ENCODE measurements around the gene PARVB.

The PARVB gene

GRCh38 chr22:44116755-44117684, 92.9 kb downstream of the PARVB start:
- no peak for DNase-seq

DNA sequence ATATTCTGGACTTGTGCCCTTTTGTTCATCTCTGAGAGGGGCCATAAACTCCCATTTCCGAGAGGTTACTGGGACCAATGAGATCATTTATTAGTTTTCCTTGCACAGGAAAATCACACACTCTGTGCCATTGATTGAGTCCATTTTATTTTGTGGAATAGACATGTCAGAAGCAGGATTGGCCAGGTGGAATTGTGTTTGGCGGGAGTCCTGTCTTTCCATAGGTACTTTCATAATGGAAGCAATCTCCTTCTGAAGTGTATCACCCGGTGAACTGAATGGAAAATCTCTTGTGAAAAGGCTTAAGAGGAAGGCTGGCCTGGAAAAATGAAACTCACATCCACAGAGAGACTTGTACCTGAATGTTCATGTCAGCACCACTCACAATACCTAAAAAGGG, 93.6 kb downstream of the PARVB start:
- DNase-seq: no peak

- DNase-seq: no peak
Measured at GRCh38 chr22:44118645-44119315, 94.7 kb downstream of the PARVB start.

DNA sequence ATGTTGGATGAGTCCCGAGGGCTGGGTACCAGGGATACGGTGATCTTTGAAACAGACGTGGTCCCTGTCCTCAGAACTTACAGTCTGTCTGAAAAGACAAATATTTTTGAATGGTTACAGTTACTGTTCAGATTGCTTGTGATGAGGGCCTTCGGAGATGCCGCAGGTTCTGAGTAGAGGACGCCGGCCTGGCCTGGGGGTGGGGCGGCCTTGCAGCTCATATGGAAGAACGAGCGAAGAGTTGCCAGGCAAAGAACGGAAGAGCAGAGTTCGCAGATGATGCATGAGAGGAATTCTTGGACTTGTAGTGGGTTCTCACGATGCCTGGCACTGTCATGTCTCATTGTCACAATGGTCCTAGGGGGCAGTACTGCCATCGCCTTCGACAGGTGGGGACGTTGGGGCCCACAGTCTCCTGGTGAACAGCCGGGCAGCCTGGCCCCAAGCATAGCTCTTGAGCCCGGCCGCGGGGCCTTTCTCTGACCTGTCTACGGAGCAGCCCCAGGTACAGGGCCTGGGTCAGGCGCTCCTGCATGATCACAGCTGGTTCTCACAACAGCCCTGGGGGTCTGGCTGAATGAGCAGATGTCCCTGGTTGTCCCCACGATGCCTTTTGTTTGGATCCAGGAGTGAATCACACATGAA, 95.7 kb downstream of the PARVB start:
- DNase-seq: no peak

DNA sequence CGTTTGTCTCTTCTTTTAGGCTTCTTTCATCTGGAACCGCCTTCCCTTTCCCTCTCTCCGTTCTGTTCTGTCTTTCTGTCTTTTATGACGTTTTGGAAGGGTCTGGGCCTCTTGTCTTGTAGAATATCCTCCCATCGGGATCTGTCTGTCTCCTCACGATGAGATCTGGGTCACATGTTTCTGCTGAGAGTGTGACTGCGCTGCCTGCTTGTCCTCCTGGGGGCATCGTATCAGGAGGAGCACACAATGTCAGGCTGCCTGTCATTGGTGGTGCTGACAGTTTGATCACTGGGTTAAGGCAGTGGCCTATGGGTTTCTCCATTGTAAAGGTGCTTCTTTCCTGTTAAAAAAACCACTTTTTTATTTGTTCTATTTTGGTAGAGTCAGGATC, 96.2 kb downstream of the PARVB start:
- DNase-seq: no peak

DNA sequence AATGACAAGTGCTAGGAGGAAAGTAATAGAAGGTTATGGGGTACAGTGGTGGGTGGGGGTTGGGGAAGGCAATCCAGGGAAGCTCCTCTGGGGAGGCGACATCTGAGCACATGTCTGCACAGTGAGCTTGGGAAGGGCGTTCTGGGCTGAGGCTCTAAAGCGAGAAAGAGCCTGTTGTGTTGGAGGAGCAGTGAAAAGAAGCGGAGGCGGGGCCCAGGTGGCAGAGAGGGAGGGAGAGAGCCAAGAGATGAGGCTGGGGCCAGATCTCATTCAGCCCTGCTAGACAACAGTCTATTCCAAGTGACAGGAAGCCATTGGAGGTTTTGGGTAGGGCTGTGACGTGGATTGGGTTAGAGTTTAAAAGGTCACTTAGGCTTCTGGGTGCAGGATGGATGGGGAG, 101.3 kb downstream of the PARVB start:
- DNase-seq: no peak

- DNase-seq: no peak
Measured at GRCh38 chr22:44126807-44127206, 102.7 kb downstream of the PARVB start.

DNA sequence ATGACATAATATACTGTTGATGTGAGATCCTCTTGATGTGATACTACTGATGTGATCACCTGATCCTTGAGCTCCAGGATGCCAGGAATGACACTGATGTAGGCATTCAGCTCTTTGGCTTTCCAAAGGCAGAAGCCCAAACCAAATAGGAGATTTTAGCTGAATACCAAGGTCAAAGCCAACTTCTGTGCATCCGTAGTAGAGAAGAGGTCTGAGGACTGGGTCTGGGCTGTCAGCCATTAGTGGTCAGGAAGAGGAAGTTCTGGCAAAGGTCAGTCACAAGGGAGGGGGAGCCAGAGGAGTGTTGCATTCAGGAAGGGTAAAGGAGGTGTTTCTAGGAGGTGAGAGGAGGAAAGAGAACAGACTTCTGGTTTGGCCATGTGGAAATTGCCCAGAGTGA, 103.3 kb downstream of the PARVB start:
- DNase-seq: no peak

GRCh38 chr22:44128958-44129618, 105.0 kb downstream of the PARVB start:
- no peak for DNase-seq

- no peak for DNase-seq
Measured at GRCh38 chr22:44129619-44129976, 105.5 kb downstream of the PARVB start.

GRCh38 chr22:44130076-44130711, 106.1 kb downstream of the PARVB start:
- no peak for DNase-seq

- DNase-seq: no peak
Measured at GRCh38 chr22:44131412-44131811, 107.3 kb downstream of the PARVB start.

GRCh38 chr22:44131989-44132685, 108.0 kb downstream of the PARVB start:
- no peak for DNase-seq

DNA sequence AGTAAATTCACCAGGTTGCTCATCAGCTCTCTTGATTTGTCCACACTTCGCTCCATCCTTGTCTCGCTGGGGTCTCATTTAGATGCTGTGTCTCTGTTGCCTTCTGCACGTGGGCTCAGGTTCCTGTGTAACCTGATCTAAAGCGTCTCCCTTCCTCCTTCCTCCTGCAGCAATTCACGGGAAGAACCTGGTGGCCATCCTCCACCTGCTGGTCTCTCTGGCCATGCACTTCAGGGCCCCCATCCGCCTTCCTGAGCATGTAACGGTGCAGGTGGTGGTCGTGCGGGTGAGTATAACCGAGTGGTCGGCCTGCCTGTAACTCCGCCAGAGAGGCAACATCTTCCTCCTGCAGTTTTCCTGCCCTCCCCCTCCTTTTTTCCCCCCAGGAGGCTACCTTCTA, 108.6 kb downstream of the PARVB start:
- DNase-seq: no peak

DNA sequence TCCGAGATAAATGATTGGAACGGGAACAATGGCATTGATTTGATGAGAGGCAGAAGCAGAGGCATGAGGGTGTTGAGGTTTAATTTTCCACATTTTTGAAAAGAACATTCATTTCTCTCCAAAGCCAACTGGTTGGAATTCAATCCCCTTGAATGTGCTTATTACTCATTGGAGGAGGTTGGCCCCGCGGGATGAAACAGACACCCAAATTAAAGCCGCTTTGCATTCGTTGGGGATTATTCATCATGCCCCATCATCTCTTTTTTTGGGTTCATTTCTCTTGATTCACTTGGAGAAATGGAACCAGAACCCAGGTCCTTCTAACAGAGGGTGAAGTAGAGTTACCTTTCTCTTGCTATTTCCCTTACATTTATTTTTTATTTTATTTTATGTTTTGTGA, 109.1 kb downstream of the PARVB start:
- no peak for DNase-seq

DNA sequence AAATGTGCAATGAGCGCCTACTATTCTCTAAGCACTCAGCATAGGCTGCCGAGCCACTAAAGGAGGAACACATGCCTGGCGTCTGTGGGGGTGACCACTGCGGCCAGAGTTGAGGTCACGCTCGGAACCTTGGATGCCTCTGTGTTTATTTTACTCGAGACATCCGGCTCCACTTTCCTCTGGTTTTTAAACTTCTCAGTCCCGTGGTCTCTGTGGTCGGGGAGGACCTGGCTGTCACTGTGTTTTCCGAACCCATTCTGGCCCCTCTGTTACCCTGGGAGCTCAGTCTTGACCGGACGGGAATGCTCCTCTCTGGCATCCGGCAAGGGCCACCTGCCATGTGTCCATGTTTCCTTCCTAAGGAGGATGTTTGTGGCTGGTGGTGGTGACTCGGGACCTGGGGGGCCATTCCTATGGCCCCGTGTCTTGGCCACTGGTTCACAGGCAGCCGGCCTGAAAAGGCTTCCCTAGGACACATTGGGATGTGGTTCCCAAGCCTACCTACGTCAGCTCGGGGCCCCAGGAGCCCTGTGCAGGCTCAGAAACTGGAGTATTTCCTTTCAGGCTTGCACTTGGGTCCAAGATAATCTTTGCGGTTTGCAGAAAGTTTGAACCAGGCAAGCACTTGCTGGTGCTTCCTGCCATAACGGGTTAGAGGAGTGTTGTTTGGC, 109.9 kb downstream of the PARVB start:
- no peak for DNase-seq

GRCh38 chr22:44136112-44136511, 112.0 kb downstream of the PARVB start:
- DNase-seq: no peak

- DNase-seq: no peak
Measured at GRCh38 chr22:44136786-44137185, 112.7 kb downstream of the PARVB start.

DNA sequence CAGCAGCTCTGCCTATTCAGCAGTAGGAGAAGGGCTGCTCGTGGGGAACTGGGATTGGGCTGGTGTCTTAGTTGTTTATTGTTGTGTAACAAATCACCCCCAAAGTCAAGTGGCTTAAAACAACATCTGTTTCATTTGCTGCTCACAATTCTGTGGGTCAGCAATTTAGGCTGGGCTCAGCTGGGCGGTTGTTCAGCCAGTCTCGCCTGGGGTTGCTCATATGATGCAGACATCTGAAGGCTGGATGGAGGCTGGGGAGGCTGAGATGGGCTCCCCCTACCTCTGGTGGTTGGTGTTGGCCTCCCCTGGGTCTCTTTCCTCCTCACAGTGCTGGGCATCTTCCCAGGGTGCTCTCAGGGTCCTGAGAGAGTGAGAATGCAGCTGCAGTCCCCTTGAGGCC, 113.3 kb downstream of the PARVB start:
- DNase-seq: no peak

GRCh38 chr22:44139773-44140172, 115.7 kb downstream of the PARVB start:
- no peak for DNase-seq

- no peak for DNase-seq
Measured at GRCh38 chr22:44142421-44143104, 118.5 kb downstream of the PARVB start.

All from stimulated activated naive CD4-positive, alpha-beta T cell (primary cell).